DMS153 (cell line): ENCODE results near the gene NCOA3.
"Not testable (repeated sequence)": the region's sequence is repeated elsewhere in the genome, so short reads cannot be mapped to it uniquely, and the experiment has no call there.

ENCODE experiments used
- DNase-seq: peaks from one replicate; lab custom pipeline; 2025; lab: John Stamatoyannopoulos, UW

The NCOA3 gene

GRCh38 chr20:47501116-47501481 lies 588 bp upstream of the NCOA3 start:
- DNase-seq, result no peak

- DNase-seq, result peak; percentile 21
Observed at GRCh38 chr20:47502271-47503239, 868 bp downstream of the NCOA3 start.

- no peak for DNase-seq
Observed at GRCh38 chr20:47503685-47504084, 2.0 kb downstream of the NCOA3 start.

- DNase-seq, result no peak
Observed at GRCh38 chr20:47506335-47506734, 4.6 kb downstream of the NCOA3 start.

- no peak for DNase-seq
Observed at GRCh38 chr20:47506850-47507249, 5.2 kb downstream of the NCOA3 start.

- DNase-seq, result not testable (repeated sequence)
Observed at GRCh38 chr20:47507275-47507981, 5.7 kb downstream of the NCOA3 start.

- no peak for DNase-seq
Observed at GRCh38 chr20:47508278-47508677, 6.6 kb downstream of the NCOA3 start.

- no peak for DNase-seq
Observed at GRCh38 chr20:47509104-47509661, 7.5 kb downstream of the NCOA3 start.

GRCh38 chr20:47509685-47510084 lies 8.0 kb downstream of the NCOA3 start:
- DNase-seq, result no peak

- no peak for DNase-seq
Observed at GRCh38 chr20:47515843-47516242, 14.2 kb downstream of the NCOA3 start.

GRCh38 chr20:47521059-47521808 lies 19.5 kb downstream of the NCOA3 start:
- DNase-seq, result no peak

- DNase-seq, result no peak
Observed at GRCh38 chr20:47524015-47524784, 22.5 kb downstream of the NCOA3 start.

- no peak for DNase-seq
Observed at GRCh38 chr20:47527004-47527800, 25.5 kb downstream of the NCOA3 start.

GRCh38 chr20:47529840-47530239 lies 28.2 kb downstream of the NCOA3 start:
- DNase-seq, result no peak

- DNase-seq, result no peak
Observed at GRCh38 chr20:47531458-47531857, 29.8 kb downstream of the NCOA3 start.

- DNase-seq, result no peak
Observed at GRCh38 chr20:47532002-47532401, 30.3 kb downstream of the NCOA3 start.

- DNase-seq, result no peak
Observed at GRCh38 chr20:47533518-47534062, 31.9 kb downstream of the NCOA3 start.

GRCh38 chr20:47534405-47534804 lies 32.7 kb downstream of the NCOA3 start:
- no peak for DNase-seq

- DNase-seq, result no peak
Observed at GRCh38 chr20:47535088-47535487, 33.4 kb downstream of the NCOA3 start.

GRCh38 chr20:47535994-47536393 lies 34.3 kb downstream of the NCOA3 start:
- no peak for DNase-seq
